Measurements from ENCODE around the gene MFN1.

Gene MFN1

GRCh38 chr3:179347345-179348194, at the start of gene MFN1:
TSS of gene MFN1 (plus strand) at chr3:179347709. CDS start at chr3:179348852, 1,143 bp downstream.
- Histone ChIP-seq H2AFZ (ENCODE audit: low read depth, low read length) (peak within 1 kb of the TSS; percentile 32; the same call in 1 of the 2 replicates), H3K79me2 (ENCODE audit: low read length) (peaks cover 35% of the 10 kb centered on the region), H3K27ac (ENCODE audit: low read length) (peak within 1 kb of the TSS; percentile 86), H3K4me2 (ENCODE audit: low read length) (peak within 1 kb of the TSS; percentile 97), H3K4me3 (ENCODE audit: low read length) (peak within 1 kb of the TSS; percentile 92), H3K36me3 (replicated peaks; ENCODE audit: low read depth, low read length) (peaks cover 36% of the 10 kb centered on the region), H3K4me1 (ENCODE audit: low read length) (peaks cover 27% of the 10 kb centered on the region), H4K20me1 (ENCODE audit: insufficient read depth, low read length) (peaks cover 6% of the 10 kb centered on the region; the same call in 1 of the 2 replicates), H3K27me3 (ENCODE audit: low read depth, low read length) (no peaks in the 10 kb centered on the region), H3K9me3 (ENCODE audit: insufficient read depth, low read length) (no peaks in the 10 kb centered on the region), H3K9ac (ENCODE audit: low read length) (peak within 1 kb of the TSS; percentile 87)
- TF ChIP-seq EZH2phosphoT487 (IDR thresholded peaks at IDR 0.05; ENCODE audit: low read depth) (no peak), CTCF (IDR thresholded peaks at IDR 0.05; ENCODE audit: low read depth, low read length) (no peak)

GRCh38 chr3:179297971-179298725, 49.4 kb upstream of the MFN1 start:
- Histone ChIP-seq H3K79me2 (ENCODE audit: low read length) (no peaks in the 10 kb centered on the region), H3K4me3 (ENCODE audit: low read length) (no peak overlapping the region), H3K4me1 (ENCODE audit: low read length) (peaks cover 10% of the 10 kb centered on the region), H3K9me3 (ENCODE audit: insufficient read depth, low read length) (no peaks in the 10 kb centered on the region), H2AFZ (ENCODE audit: low read depth, low read length) (no peak overlapping the region), H3K27ac (ENCODE audit: low read length) (no peak overlapping the region), H3K27me3 (ENCODE audit: low read depth, low read length) (peaks cover 14% of the 10 kb centered on the region), H4K20me1 (ENCODE audit: insufficient read depth, low read length) (no peaks in the 10 kb centered on the region), H3K36me3 (replicated peaks; ENCODE audit: low read depth, low read length) (no peaks in the 10 kb centered on the region), H3K9ac (ENCODE audit: low read length) (no peak overlapping the region), H3K4me2 (ENCODE audit: low read length) (no peak overlapping the region)
- TF ChIP-seq CTCF (IDR thresholded peaks at IDR 0.05; ENCODE audit: low read depth, low read length) (no peak), EZH2phosphoT487 (IDR thresholded peaks at IDR 0.05; ENCODE audit: low read depth) (no peak)

- Histone ChIP-seq H3K4me2 (ENCODE audit: low read length) (0 out of 2 replicates have a peak overlapping the region, but pooled peaks have one; percentile 35), H3K79me2 (ENCODE audit: low read length) (no peaks in the 10 kb centered on the region), H3K9ac (ENCODE audit: low read length) (no peak overlapping the region), H4K20me1 (ENCODE audit: insufficient read depth, low read length) (no peaks in the 10 kb centered on the region), H3K4me3 (ENCODE audit: low read length) (no peak overlapping the region), H3K4me1 (ENCODE audit: low read length) (peaks cover 16% of the 10 kb centered on the region), H3K27me3 (ENCODE audit: low read depth, low read length) (peaks cover 5% of the 10 kb centered on the region), H3K27ac (ENCODE audit: low read length) (no peak overlapping the region), H2AFZ (ENCODE audit: low read depth, low read length) (no peak overlapping the region), H3K36me3 (replicated peaks; ENCODE audit: low read depth, low read length) (no peaks in the 10 kb centered on the region), H3K9me3 (ENCODE audit: insufficient read depth, low read length) (no peaks in the 10 kb centered on the region)
- TF ChIP-seq CTCF (IDR thresholded peaks at IDR 0.05; ENCODE audit: low read depth, low read length) (no peak), EZH2phosphoT487 (IDR thresholded peaks at IDR 0.05; ENCODE audit: low read depth) (no peak)
Measured at GRCh38 chr3:179299316-179299715, 48.2 kb upstream of the MFN1 start.

Data from OCI-LY3 (cell line).